ENCODE results near the gene MARCO. TPM values are rescaled to one million over a fixed set of nuclear protein-coding genes. Genes with fewer than 3 reads are reported as not detected.

Gene MARCO
- total RNA-seq, 2 donors from 2014 or later, result 10.4 to 13.7 TPM

GRCh38 chr2:118925476-118925875 is 16.5 kb upstream of the MARCO start:
- Histone ChIP-seq H3K27ac (no peak overlapping the region), H3K36me3 (no peaks in the 10 kb centered on the region), H3K4me1 (ENCODE audit: control insufficient read depth in 1 of 2, low read depth in 2 of 2) (no peaks in the 10 kb centered on the region), H3K9me3 (no peaks in the 10 kb centered on the region), H3K4me3 (no peak overlapping the region), H3K27me3 (replicated peaks; ENCODE audit: insufficient read depth) (no peaks in the 10 kb centered on the region)
- DNase-seq (ENCODE audit: low spot score) (no peak), ATAC-seq (ENCODE audit: insufficient number of reproducible peaks, low FRiP score, low read depth) (no peak)
- TF ChIP-seq, protein P1, sequence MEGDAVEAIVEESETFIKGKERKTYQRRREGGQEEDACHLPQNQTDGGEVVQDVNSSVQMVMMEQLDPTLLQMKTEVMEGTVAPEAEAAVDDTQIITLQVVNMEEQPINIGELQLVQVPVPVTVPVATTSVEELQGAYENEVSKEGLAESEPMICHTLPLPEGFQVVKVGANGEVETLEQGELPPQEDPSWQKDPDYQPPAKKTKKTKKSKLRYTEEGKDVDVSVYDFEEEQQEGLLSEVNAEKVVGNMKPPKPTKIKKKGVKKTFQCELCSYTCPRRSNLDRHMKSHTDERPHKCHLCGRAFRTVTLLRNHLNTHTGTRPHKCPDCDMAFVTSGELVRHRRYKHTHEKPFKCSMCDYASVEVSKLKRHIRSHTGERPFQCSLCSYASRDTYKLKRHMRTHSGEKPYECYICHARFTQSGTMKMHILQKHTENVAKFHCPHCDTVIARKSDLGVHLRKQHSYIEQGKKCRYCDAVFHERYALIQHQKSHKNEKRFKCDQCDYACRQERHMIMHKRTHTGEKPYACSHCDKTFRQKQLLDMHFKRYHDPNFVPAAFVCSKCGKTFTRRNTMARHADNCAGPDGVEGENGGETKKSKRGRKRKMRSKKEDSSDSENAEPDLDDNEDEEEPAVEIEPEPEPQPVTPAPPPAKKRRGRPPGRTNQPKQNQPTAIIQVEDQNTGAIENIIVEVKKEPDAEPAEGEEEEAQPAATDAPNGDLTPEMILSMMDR (IDR thresholded peaks at IDR 0.05), result no peak

- no peaks in the 10 kb centered on the region for H3K36me3 ChIP-seq
- DNase-seq (ENCODE audit: low spot score) (no peak), ATAC-seq (ENCODE audit: insufficient number of reproducible peaks, low FRiP score, low read depth) (no peak)
- TF ChIP-seq, protein P1 (IDR thresholded peaks at IDR 0.05), result no peak
- H3K27me3 ChIP-seq (replicated peaks; ENCODE audit: insufficient read depth), result no peaks in the 10 kb centered on the region
- no peak overlapping the region for H3K27ac ChIP-seq
- H3K9me3 ChIP-seq, result no peaks in the 10 kb centered on the region
- no peaks in the 10 kb centered on the region for H3K4me1 ChIP-seq (ENCODE audit: control insufficient read depth in 1 of 2, low read depth in 2 of 2)
- no peak overlapping the region for H3K4me3 ChIP-seq
These were observed 16.0 kb upstream of the MARCO start for GRCh38 chr2:118925981-118926380.

DNA sequence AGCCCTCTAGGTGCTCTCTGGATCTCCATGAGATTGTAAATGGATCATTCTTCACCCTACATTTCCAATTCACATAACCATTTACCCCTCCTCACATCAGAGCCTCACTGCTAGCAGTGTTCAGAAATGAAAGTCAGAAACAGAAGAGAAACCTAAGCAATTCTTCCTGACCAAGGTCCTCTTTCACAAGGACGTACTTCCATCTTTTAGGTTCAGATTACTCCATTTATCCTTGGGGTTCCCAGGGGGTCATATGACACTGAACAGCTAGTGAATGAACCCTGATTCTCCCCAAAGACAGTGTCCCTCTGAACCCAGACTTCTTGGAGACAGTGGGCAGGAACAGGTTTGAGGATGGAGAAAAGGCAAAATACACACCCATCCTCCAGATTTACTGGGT is 12.9 kb upstream of the MARCO start:
- TF ChIP-seq, protein P1 (IDR thresholded peaks at IDR 0.05), result no peak
- H3K9me3 ChIP-seq, result peaks cover 12% of the 10 kb centered on the region
- DNase-seq (ENCODE audit: low spot score), result no peak
- no peaks in the 10 kb centered on the region for H3K4me1 ChIP-seq (ENCODE audit: control insufficient read depth in 1 of 2, low read depth in 2 of 2)
- H3K4me3 ChIP-seq, result no peak overlapping the region
- no peaks in the 10 kb centered on the region for H3K27me3 ChIP-seq (replicated peaks; ENCODE audit: insufficient read depth)
- H3K36me3 ChIP-seq, result no peaks in the 10 kb centered on the region
- ATAC-seq (ENCODE audit: insufficient number of reproducible peaks, low FRiP score, low read depth), result no peak
- H3K27ac ChIP-seq, result no peak overlapping the region

GRCh38 chr2:118932949-118933348 is 9.0 kb upstream of the MARCO start:
- Histone ChIP-seq H3K27ac (no peak overlapping the region), H3K4me3 (no peak overlapping the region), H3K36me3 (no peaks in the 10 kb centered on the region), H3K9me3 (peaks cover 12% of the 10 kb centered on the region), H3K27me3 (replicated peaks; ENCODE audit: insufficient read depth) (no peaks in the 10 kb centered on the region), H3K4me1 (ENCODE audit: control insufficient read depth in 1 of 2, low read depth in 2 of 2) (no peaks in the 10 kb centered on the region)
- no peak for ATAC-seq (ENCODE audit: insufficient number of reproducible peaks, low FRiP score, low read depth)
- TF ChIP-seq, protein P1 (IDR thresholded peaks at IDR 0.05), result no peak
- no peak for DNase-seq (ENCODE audit: low spot score)

GRCh38 chr2:118936306-118936705 is 5.7 kb upstream of the MARCO start:
- TF ChIP-seq, protein P1 (IDR thresholded peaks at IDR 0.05), result no peak
- no peaks in the 10 kb centered on the region for H3K27me3 ChIP-seq (replicated peaks; ENCODE audit: insufficient read depth)
- no peaks in the 10 kb centered on the region for H3K4me1 ChIP-seq (ENCODE audit: control insufficient read depth in 1 of 2, low read depth in 2 of 2)
- H3K36me3 ChIP-seq, result no peaks in the 10 kb centered on the region
- ATAC-seq (ENCODE audit: insufficient number of reproducible peaks, low FRiP score, low read depth) (no peak), DNase-seq (ENCODE audit: low spot score) (no peak)
- peaks cover 12% of the 10 kb centered on the region for H3K9me3 ChIP-seq
- no peak overlapping the region for H3K4me3 ChIP-seq
- H3K27ac ChIP-seq, result no peak overlapping the region

Measured in thoracic aorta (tissue), 2 donors.